ENCODE results near the gene AGO1. TPM values are rescaled to one million over a fixed set of nuclear protein-coding genes. Genes with fewer than 3 reads are reported as not detected.
"Not testable (repeated sequence)": the region's sequence is repeated elsewhere in the genome, so short reads cannot be mapped to it uniquely, and the experiment has no call there.

Gene AGO1
- total RNA-seq, 4 donors from 2014 or later, result 11.2 to 12.6 (median 12.4) TPM

DNA sequence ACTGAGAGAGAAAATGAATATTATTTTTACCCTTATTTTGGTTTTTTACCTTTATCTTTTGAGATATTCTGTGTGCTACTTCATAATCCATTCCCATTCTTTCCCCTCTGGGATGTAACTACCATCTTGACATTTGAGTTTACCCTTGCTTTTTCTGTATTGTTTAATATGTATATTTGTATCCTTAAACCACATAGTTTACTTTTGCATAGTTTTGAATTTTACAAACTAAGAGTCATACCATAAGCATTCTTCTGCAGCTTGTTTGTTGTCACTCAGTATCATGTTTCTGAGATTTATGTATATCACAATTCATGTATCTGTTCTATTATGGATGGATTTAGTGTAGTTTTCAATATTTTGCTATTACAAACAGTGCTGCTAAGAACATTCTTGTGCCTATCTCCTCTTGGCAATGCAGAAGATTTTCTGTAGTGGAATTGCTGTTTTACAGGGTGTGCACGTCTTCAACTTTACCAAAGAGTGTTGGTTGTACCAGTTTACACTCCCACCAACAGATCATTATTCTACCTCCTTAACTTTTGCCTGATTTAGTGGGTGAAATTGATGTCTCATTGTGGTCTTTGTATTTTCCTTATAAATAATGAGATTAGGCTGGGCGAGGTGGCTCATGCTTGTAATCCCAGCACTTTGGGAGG lies 12.2 kb upstream of the AGO1 start:
- DNase-seq (no peak), ATAC-seq (no peak)
- Histone ChIP-seq H3K4me3 (no peak overlapping the region), H3K27ac (no peak overlapping the region), H3K36me3 (no peaks in the 10 kb centered on the region), H3K4me1 (no peaks in the 10 kb centered on the region), H3K27me3 (no peaks in the 10 kb centered on the region), H3K9me3 (no peaks in the 10 kb centered on the region)
- in situ Hi-C loops (cut with MboI; ENCODE audit: low sequenced_read_pairs in 4 of 4) (no loop called here), intact Hi-C loops (cut with DNase I; ENCODE audit: low total_unique reads) (no loop called here)
- TF ChIP-seq POLR2A (IDR thresholded peaks at IDR 0.05), result no peak
- TF ChIP-seq, protein P1, sequence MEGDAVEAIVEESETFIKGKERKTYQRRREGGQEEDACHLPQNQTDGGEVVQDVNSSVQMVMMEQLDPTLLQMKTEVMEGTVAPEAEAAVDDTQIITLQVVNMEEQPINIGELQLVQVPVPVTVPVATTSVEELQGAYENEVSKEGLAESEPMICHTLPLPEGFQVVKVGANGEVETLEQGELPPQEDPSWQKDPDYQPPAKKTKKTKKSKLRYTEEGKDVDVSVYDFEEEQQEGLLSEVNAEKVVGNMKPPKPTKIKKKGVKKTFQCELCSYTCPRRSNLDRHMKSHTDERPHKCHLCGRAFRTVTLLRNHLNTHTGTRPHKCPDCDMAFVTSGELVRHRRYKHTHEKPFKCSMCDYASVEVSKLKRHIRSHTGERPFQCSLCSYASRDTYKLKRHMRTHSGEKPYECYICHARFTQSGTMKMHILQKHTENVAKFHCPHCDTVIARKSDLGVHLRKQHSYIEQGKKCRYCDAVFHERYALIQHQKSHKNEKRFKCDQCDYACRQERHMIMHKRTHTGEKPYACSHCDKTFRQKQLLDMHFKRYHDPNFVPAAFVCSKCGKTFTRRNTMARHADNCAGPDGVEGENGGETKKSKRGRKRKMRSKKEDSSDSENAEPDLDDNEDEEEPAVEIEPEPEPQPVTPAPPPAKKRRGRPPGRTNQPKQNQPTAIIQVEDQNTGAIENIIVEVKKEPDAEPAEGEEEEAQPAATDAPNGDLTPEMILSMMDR (IDR thresholded peaks at IDR 0.05 in 4 of 5, conservative IDR thresholded peaks at IDR 0.05 in 1 of 5), result no peak

DNA sequence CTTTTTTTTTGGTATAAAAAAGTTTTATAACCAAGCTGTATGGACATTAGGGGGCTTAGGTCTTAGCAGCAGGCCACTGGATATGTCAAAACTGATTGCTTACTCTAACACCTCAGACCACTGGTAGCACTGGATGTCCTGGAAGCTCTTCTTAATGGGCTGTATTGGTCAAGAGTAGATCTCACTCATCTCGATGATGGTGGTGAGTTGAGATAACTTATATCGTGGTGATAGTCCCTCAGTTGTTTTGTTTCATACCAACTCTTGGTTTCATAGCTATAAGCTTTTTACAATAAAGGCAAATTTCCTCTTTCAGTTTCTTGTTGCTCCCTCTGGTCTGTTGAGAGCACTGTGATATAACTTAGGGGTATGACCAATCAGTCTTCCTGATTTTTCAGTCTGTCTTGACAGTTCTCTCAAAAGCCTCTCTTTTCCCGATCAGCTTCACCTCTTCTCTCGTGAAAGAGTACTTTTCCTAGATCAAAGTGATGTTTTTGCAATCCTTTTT lies 9.7 kb upstream of the AGO1 start:
- no peak overlapping the region for H3K27ac ChIP-seq
- no peak overlapping the region for H3K4me3 ChIP-seq
- H3K4me1 ChIP-seq, result no peaks in the 10 kb centered on the region
- H3K9me3 ChIP-seq, result no peaks in the 10 kb centered on the region
- TF ChIP-seq, protein P1 (IDR thresholded peaks at IDR 0.05 in 4 of 5, conservative IDR thresholded peaks at IDR 0.05 in 1 of 5), result no peak
- TF ChIP-seq POLR2A (IDR thresholded peaks at IDR 0.05), result no peak
- H3K36me3 ChIP-seq, result no peaks in the 10 kb centered on the region
- intact Hi-C loops (cut with DNase I; ENCODE audit: low total_unique reads) (no loop called here), in situ Hi-C loops (cut with MboI; ENCODE audit: low sequenced_read_pairs in 4 of 4) (no loop called here)
- ATAC-seq, result no peak
- DNase-seq, result no peak
- no peaks in the 10 kb centered on the region for H3K27me3 ChIP-seq

DNA sequence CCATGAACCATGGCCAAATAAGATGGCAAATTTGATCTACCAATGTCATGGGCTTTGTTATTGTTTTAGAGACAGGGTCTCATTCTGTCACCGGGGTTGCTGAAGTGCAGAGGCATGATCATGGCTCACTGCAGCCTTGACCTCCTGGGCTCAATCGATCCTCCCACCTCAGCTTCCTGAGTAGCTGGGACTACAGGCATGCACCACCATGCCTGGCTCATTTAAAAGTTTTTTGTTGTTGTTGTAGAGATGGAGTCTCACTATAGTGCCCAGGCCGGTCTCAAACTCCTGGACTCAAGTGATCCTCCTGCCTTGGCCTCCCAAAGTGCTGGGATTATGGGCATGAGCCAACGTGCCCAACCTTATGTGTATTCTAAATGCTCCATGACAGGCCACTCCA lies 8.9 kb upstream of the AGO1 start:
- H3K27ac ChIP-seq; H3K27me3 ChIP-seq; H3K36me3 ChIP-seq; ATAC-seq; H3K9me3 ChIP-seq; H3K4me1 ChIP-seq; H3K4me3 ChIP-seq; intact Hi-C loops (cut with DNase I; ENCODE audit: low total_unique reads); DNase-seq; in situ Hi-C loops (cut with MboI; ENCODE audit: low sequenced_read_pairs in 4 of 4): not testable (repeated sequence)

DNA sequence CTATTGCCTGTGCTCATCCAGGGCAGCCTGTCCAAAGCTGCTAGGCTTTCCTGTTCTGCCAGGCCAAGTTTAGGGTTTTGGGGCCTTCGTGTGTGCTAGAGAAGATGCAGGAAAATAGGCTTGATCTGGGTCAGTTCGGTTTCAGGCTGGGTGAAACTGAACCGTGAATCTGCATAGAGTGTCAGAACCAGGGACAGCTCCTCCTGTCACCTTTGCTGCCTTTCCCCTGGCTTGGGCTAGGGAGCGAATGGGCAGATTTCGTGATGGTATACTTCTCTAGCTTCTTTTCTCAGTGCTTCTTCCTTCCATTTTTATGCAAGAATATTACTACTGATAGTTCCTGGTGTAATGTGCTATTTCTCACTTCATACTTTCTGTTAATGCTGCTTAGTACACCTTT lies 6.0 kb upstream of the AGO1 start:
- Histone ChIP-seq H3K36me3 (no peaks in the 10 kb centered on the region), H3K4me3 (no peak overlapping the region), H3K9me3 (no peaks in the 10 kb centered on the region), H3K27ac (no peak overlapping the region), H3K27me3 (no peaks in the 10 kb centered on the region), H3K4me1 (no peaks in the 10 kb centered on the region)
- DNase-seq (no peak), ATAC-seq (no peak)
- in situ Hi-C loops (cut with MboI; ENCODE audit: low sequenced_read_pairs in 4 of 4) (no loop called here), intact Hi-C loops (cut with DNase I; ENCODE audit: low total_unique reads) (no loop called here)
- TF ChIP-seq, protein P1 (IDR thresholded peaks at IDR 0.05 in 4 of 5, conservative IDR thresholded peaks at IDR 0.05 in 1 of 5), result no peak

DNA sequence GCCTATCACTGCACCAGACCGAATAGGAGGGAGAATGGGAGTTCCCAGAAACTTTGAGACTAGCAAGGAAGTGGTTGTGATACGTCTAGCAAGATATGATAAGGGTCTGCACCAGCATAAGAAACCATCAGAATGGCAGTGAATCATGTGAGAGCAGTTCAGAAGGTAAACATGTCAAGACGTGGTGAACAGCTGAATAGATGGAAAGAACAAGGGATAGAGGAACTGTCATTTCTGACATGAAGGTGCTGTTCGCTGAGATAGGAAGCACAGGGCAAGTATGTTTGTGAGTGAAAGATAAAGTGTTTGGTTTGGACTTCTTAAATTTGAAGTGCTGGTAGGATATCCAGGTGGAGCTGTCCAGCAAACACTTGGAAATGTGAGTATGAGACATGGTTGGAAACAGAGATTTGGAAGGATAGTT lies 1.1 kb upstream of the AGO1 start:
- ATAC-seq (no peak), DNase-seq (no peak)
- no peaks in the 10 kb centered on the region for H3K9me3 ChIP-seq
- H3K36me3 ChIP-seq, result no peaks in the 10 kb centered on the region
- intact Hi-C loops (cut with DNase I; ENCODE audit: low total_unique reads), result loop anchor here (2.0 kb wide), 1 partner anchor 49 kb away; the partner anchor contains the start of gene AGO3
- H3K27ac ChIP-seq, result no peak overlapping the region
- no peaks in the 10 kb centered on the region for H3K27me3 ChIP-seq
- no peak overlapping the region for H3K4me3 ChIP-seq
- in situ Hi-C loops (cut with MboI; ENCODE audit: low sequenced_read_pairs in 4 of 4), result no loop called here
- TF ChIP-seq, protein P1 (IDR thresholded peaks at IDR 0.05 in 4 of 5, conservative IDR thresholded peaks at IDR 0.05 in 1 of 5), result no peak
- TF ChIP-seq POLR2A (IDR thresholded peaks at IDR 0.05), result no peak
- H3K4me1 ChIP-seq, result peaks cover 12% of the 10 kb centered on the region in 2 donors

All from gastrocnemius medialis (tissue), 4 donors.